Activated CD8-positive, alpha-beta memory T cell treated with anti-CD3 and anti-CD28 coated beads, Interleukin-2, amount 50 U/mL, for 1 hour (primary cell): ENCODE results near the gene CACNA1I.
"Not testable (repeated sequence)": the region's sequence is repeated elsewhere in the genome, so short reads cannot be mapped to it uniquely, and the experiment has no call there.

Source experiments
- DNase-seq: peaks from one replicate; pipeline ENCODE4 v3.0.0-alpha.2; 2020; ENCODE audit errors: extremely low read depth

Gene CACNA1I

GRCh38 chr22:39570665-39571064, at the start of gene CACNA1I:
Gene CACNA1I, plus strand, starts transcription at chr22:39570753. Its CDS starts 0 bp downstream, at chr22:39570753.
- no peak for DNase-seq

GRCh38 chr22:39521106-39521885, 49.3 kb upstream of the CACNA1I start:
- not testable (repeated sequence) for DNase-seq

- DNase-seq: not testable (repeated sequence)
Observed at GRCh38 chr22:39522091-39522490, 48.5 kb upstream of the CACNA1I start.

- no peak for DNase-seq
Observed at GRCh38 chr22:39522567-39523300, 47.8 kb upstream of the CACNA1I start.

GRCh38 chr22:39524089-39524752, 46.3 kb upstream of the CACNA1I start:
- DNase-seq: no peak

GRCh38 chr22:39524753-39525657, 45.5 kb upstream of the CACNA1I start:
- no peak for DNase-seq

- DNase-seq: no peak
Observed at GRCh38 chr22:39525658-39525975, 44.9 kb upstream of the CACNA1I start.

- DNase-seq: no peak
Observed at GRCh38 chr22:39526736-39527171, 43.8 kb upstream of the CACNA1I start.

- no peak for DNase-seq
Observed at GRCh38 chr22:39527481-39527961, 43.0 kb upstream of the CACNA1I start.

GRCh38 chr22:39528080-39528661, 42.4 kb upstream of the CACNA1I start:
- DNase-seq: no peak

GRCh38 chr22:39528681-39529486, 41.7 kb upstream of the CACNA1I start:
- DNase-seq: peak; percentile 70

- DNase-seq: no peak
Observed at GRCh38 chr22:39529487-39529851, 41.1 kb upstream of the CACNA1I start.

GRCh38 chr22:39530116-39530515, 40.4 kb upstream of the CACNA1I start:
- DNase-seq: no peak

GRCh38 chr22:39530692-39531331, 39.7 kb upstream of the CACNA1I start:
- DNase-seq: no peak

- DNase-seq: peak; percentile 97
Observed at GRCh38 chr22:39532215-39533073, 38.1 kb upstream of the CACNA1I start, which contains the start of gene RPS19BP1. Gene RPS19BP1, minus strand, starts transcription at chr22:39532748. Its CDS starts 10 bp downstream, at chr22:39532738.

- no peak for DNase-seq
Observed at GRCh38 chr22:39534092-39534506, 36.5 kb upstream of the CACNA1I start.

GRCh38 chr22:39534591-39535356, 35.8 kb upstream of the CACNA1I start:
- DNase-seq: no peak

- DNase-seq: no peak
Observed at GRCh38 chr22:39535357-39535725, 35.2 kb upstream of the CACNA1I start.
